Activated CD4-positive, CD25-positive, alpha-beta regulatory T cell treated with anti-CD3 and anti-CD28 coated beads, Interleukin-2, amount 50 U/mL, for 72 hours (primary cell): ENCODE measurements around the gene KAT2B.

ENCODE experiments used
- DNase-seq: peaks from one replicate; pipeline ENCODE4 v3.0.0; 2021

The KAT2B gene

GRCh38 chr3:20066850-20067617 lies 26.8 kb downstream of the KAT2B start:
- DNase-seq: no peak

- no peak for DNase-seq
These were observed 28.4 kb downstream of the KAT2B start for GRCh38 chr3:20068512-20069177.

- DNase-seq: no peak
These were observed 28.9 kb downstream of the KAT2B start for GRCh38 chr3:20069178-20069532.

- DNase-seq: no peak
These were observed 30.9 kb downstream of the KAT2B start for GRCh38 chr3:20071175-20071574.

GRCh38 chr3:20072422-20072821 lies 32.2 kb downstream of the KAT2B start:
- DNase-seq: no peak

DNA sequence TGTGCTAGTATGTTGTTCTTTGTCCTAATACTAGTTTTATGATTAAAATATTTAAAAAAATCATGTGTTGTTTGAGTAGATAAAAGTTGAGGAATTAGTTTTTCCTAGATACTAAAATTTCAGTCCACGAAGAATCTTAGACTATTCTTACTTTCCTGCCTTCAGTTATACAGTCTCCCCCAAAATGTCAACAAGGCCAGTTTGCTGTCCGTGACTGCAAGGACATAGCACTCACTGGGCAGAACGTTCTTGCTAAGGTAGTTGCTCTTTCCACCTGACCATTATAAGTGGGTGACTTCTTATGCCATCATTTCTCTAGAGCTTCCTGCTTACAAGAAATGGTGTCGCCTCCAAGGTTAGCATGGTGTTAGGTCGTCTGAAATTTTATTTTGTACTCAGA lies 32.8 kb downstream of the KAT2B start:
- no peak for DNase-seq

DNA sequence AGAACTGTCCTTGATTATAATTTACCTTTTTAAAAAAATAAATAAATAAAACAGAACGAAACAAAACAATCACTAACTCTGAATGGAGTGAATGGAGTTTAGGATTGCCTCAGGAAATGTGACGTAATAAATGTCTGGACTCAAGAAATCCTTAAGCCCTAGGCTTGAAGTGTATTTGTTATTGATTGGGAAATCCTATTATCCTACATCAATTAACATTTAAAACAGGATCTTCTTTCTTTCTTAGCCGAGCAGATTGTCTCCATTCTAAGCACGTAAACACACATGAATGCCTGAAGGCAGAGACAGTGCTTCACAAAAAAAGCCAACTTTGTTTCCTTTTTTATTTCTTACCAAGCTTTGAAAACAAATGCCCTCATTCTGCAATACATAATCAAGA lies 33.4 kb downstream of the KAT2B start:
- DNase-seq: no peak

- no peak for DNase-seq
These were observed 34.2 kb downstream of the KAT2B start for GRCh38 chr3:20074226-20075063.

GRCh38 chr3:20075197-20075596 lies 35.0 kb downstream of the KAT2B start:
- no peak for DNase-seq

DNA sequence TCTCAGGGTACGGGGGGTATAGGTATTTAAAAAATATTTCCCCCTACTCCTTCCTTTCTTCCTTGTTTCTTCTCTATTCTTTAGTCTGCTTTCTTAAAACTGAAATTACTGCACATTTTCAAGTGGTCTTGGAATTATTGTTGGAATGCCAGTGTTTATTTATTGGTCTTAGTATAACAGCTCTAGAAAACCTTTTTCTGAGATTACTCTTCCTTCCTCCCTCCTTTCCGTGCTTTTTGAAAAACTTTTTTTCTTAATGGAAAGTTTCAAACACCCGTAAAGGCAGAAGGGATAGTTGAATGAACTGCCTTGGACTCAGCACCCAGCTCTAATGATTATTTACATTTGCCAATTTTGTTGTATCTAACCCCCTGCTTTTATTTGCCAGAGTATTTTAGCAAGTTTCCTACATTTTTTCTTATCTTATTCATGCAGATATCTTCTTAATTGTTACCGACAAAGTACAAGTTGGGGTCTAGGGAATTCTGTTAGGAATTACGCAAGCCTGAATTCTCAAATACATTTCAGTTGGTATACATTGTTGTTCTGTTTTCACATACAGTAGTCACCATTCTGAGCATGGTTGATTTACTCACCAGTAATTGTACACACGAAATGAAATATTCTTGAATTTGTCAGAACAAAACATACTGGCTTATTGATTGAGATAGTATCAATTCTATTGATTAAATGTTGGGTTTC lies 36.2 kb downstream of the KAT2B start:
- DNase-seq: no peak

DNA sequence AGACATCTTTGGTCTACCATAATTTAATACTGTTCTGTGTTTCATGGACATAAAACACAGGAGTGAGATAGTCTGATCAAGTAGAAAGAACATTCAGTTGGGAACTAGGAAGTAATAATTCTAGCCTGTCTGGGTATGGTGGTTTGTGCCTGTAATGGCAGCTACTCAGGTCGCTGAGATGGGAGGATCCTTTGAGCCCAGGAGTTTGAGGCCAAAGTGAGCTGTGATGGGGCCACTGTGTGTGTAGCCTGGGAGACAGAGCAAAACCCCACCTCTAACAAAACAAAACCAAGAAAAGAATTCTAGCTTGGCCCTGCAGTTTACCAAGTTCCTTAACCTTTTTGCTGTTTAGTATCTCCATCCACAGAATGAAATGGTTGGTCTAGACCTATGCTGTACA lies 36.8 kb downstream of the KAT2B start:
- no peak for DNase-seq

DNA sequence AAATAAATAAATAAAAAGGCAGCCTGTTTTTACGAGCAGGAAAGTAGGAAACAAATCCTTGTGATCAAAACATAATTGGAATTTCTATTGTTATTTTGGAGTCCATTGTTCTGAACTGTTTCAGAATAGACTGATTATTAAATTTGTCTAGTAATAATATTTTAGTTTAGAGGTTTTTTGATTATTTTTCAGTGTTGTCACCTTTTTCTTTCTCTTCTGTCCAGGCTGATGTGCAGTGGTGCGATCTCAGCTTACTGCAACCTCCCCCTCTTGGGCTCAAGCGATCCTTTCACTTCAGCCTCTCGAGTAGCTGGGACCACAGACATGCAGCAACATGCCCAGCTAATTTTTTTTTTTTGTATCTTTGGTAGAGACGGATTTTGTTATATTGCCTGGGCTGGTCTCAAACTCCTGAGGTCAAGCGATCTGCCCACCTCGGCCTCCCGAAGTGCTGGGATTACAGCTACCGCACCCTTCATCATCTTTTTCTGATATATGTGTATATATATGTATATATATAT lies 38.0 kb downstream of the KAT2B start:
- no peak for DNase-seq

GRCh38 chr3:20079621-20080020 lies 39.4 kb downstream of the KAT2B start:
- DNase-seq: no peak

DNA sequence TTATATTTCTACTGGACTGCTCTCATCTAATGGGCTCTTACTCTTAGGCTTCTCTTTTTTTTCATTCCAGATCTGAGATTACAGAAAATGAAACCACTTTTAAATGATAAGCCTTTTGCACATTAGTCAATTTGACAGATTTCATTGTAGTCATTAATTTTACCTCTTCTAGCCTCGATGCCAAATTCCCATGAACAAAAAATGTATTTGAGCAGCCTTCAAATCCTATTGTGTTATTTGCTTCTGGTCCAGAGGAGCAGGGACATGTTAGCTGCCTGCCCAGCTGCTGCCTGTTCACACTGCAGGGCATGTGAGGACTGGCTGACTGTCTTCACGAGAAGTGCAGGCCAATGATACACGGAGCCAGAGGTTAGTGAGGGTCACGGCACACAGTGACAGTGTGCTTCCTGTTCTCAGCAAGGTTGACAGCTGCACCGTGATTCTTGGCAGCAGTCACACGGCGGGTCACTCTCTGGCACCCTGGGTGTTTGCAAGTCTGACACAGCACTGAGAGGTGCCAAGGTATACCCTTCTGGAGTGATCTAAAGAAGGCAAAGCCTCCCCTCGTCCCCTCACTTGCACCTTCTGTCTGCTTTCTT lies 40.8 kb downstream of the KAT2B start:
- no peak for DNase-seq

GRCh38 chr3:20083253-20083652 lies 43.0 kb downstream of the KAT2B start:
- no peak for DNase-seq

DNA sequence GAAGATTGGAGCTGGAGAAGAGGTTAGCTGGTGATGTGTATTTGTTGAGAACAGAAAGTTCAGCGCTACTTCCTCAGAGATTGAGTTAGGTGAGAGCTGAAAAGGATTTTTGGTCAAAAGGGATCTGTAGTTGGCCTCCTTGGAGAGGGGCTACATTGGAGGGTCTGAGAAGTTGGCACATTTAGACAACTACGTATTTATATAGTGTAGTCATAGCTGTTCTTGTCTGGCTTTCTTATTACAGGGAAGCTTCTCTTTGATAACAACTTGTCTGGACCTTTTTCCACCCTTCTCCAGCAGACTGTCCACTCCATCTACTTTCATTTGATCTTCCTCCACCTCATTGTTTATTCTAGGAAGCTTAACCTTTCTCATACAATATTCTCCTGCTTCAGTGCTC lies 43.7 kb downstream of the KAT2B start:
- DNase-seq: no peak

DNA sequence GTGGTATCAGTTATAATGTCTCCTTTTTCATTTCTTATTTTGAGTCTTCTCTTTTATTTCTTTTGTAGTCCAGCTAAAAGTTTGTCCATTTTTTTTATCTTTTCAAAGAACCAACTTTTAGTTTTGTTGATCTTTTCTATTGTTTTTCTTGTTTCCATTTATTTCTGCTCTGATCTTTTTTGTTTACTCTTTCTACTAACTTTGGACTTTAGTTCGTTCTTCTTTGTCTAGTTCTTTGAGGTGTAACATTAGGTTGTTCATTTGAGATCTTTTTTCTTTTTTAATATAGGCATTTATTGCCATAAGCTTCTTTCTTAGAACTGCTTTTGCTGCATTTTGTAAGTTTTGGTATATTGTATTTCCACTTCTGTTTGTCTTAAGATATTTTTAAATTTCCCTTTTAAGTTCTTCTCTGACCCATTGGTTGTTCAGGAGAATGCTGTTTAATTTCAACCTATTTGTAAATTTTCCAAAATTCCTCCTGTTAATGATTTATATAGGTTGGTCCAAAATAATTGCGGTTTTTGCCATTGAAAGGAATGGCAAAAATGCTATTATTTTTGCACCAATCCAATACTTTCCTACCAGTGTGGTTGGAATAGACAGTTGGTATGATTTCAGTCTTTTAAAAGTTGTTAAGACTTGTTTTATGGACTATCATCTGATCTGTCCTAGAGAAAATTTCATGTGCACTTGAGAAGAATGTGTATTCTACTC lies 51.2 kb downstream of the KAT2B start:
- DNase-seq: no peak

DNA sequence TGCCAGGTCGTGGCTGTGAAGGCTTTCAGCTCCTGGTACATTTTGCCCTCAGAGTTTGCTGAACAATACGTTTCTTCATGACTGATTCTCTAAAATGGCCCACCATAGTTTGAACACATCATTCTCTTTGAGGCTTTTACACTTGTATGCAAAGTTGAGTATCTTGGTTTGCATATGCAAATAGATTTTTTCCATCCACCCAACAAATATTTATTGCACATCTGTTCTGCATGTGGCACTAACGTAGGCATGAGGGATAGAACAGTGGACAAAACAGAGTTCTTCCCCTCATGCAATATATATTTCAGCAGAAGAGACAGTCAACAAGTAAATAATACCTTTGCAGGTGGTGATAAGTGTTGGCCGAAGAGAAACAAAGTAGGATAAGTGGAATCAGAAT lies 55.2 kb downstream of the KAT2B start:
- DNase-seq: no peak

DNA sequence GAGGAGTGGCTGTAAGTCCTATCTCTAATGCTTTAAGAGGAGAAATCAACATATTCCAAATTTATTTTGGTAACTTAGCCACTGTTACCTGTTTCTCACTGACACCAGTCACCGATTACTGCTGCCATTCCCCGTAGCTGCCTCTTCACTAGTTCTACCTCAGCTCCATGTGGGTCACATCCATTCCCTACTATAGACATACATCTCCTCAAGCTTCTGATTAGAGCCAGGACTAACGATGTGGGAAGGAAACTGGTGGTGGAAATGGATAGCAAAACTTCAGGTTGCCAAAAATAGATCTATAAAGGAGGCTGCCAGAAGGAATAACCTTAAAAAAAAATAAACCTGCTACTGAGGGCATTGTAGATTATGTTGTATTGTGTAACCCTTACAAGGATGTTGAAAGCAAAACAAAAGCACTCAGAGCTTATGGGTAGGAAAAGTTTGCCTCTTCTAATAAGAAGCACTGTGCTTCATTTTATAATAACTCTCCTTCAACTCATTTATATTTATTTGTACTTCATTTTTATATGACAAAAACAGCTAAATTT lies 56.0 kb downstream of the KAT2B start:
- no peak for DNase-seq

DNA sequence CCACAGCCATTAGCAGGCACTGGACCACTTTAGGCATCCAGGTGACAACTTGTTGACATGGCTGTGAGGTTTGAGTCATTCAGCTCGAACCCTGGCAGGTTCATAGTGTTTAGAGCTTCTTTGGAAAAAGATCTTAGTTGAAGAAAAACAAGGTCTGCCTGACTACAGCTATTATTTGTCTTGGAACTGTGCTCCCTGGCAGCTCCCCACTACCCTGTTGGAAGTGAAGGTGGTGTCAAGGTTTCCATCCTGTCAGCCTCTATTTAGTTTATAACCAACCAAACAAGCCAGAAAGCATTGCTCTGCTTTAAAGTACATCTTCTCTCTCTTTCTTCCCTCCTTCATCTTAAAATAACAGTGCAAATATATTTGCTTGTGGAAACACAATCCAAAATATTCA lies 56.8 kb downstream of the KAT2B start:
- no peak for DNase-seq

- no peak for DNase-seq
These were observed 58.8 kb downstream of the KAT2B start for GRCh38 chr3:20099060-20099459.

DNA sequence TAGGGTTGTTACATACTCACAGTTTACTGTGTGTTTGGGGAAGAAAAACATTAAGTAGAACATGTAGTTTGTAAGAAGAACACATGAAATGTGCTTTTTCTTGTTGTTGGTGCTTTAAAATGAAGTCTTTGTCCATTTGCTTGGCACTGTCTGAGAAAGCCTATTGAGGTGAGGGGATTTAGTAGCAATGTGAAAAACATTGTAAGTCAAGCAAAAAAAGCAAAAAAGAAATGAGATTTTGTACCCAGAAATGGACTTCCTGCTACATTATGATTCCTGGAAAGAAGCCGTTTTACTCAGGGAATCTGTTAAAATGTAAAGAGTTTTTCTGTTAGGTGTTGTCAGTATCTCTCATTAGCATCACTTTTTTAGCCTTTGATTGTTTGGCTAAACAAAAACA lies 59.9 kb downstream of the KAT2B start:
- DNase-seq: no peak
